ENCODE results near the gene MCF2L.

Gene MCF2L

DNA sequence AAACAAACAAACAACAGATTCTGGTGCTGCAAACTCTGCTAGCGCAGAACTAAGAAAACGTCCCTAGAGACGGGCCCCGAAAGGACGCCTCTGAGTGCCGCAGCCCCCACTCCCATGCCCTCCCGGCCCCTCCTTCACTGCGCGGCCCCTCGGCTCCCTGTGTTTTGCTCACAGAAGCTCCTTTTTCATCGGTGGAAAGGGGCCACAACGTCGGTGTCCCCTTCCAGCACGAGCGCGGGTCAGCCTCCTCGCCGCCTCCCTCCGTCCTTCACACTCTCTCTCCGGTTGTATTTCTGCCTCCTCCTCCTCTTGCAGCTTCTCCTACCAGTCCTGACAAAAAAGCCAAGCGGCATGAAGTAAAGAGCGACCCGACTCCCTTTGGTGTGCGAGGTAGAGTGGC, 121.8 kb downstream of the MCF2L start:
- DNase-seq (ENCODE audit: insufficient read length, low spot score), result no peak
- TF ChIP-seq PAX5 (IDR thresholded peaks at IDR 0.05; ENCODE audit: insufficient read depth, low read length, severe bottlenecking) (no peak), TAF1 (IDR thresholded peaks at IDR 0.05; ENCODE audit: low read depth, low read length) (no peak), POLR2AphosphoS5 (IDR thresholded peaks at IDR 0.05; ENCODE audit: low read depth, low read length) (no peak)
- FAIRE-seq, result no peak

DNA sequence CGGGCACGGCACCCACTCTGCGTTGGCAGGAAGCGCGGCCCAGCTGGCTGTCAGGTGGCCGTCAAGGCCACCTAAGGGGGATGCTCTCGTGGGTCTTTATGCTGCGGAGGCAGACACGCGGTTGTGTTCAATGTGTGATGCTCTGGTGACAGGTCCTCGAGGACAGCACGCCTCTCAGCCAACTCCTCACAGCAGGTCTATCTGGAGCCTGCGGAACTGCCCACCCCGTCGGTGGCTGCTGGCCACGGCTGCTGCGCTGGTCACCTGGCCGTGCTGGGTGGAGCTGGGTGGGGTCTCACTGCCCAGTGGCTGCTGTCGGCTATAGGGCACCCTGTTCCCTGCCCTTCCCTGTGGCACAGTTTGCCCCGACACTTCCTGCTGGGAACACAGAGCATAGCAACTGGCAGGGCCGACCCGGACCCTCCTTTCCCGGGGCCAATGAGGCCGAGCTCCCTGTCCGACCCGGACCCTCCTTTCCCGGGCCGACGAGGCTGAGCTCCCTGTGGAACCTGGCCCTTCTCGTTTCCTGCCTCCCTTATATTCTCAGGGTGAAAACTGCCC, 122.3 kb downstream of the MCF2L start:
- DNase-seq (ENCODE audit: insufficient read length, low spot score) (no peak), FAIRE-seq (no peak)
- no peak for TF ChIP-seq PAX5 (IDR thresholded peaks at IDR 0.05; ENCODE audit: insufficient read depth, low read length, severe bottlenecking)
- no peak for TF ChIP-seq SPI1 (IDR thresholded peaks at IDR 0.05; ENCODE audit: low read depth, low read length)
- TF ChIP-seq POLR2A (IDR thresholded peaks at IDR 0.05; ENCODE audit: low read depth, low read length), result no peak
- no peak for TF ChIP-seq TAF1 (IDR thresholded peaks at IDR 0.05; ENCODE audit: low read depth, low read length)
- TF ChIP-seq POLR2AphosphoS5 (IDR thresholded peaks at IDR 0.05; ENCODE audit: low read depth, low read length), result no peak
- no peak for TF ChIP-seq POU2F2 (IDR thresholded peaks at IDR 0.05; ENCODE audit: low read depth, low read length)

DNA sequence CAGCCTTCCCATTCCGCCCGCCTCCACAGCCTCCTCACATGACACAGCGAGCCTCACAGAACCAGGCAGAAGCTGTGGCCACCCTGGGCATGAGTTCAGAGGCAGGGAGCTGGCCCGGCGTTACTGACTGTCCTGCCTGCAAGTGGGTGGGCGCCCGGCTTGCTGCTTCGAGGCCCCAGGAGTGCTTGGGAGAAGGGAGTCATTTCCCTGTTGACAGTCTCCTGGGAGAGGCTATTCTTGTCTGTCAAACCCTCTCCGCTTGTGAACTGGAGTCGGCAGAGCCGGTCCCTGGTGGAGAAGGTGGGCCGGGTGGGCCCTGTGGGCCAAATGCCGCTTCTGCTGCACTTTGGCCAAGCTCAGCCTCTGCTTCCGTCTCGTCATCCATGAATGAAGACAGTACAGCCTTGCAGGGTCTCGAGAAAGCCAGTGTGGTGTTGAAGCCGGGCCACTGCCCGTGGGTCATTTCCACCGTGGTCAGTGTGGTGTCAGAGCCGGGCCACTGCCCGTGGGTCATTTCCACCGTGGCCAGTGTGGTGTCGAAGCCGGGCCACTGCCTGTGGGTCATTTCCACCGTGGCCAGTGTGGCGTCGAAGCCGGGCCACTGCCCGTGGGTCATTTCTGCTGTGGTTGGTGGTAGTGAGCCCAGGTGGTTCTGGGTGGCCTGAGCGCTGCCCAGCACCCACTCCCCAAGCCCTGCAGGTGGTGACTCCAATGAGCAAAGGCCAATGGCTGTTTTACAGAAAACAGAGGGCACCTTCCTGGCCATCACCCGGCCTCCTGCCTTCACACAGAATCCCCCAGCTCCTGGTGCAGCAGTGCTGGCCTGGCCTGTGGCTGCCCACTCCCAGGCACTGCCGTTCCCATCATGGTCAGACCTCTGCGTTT, 123.1 kb downstream of the MCF2L start:
- TF ChIP-seq POLR2AphosphoS5 (IDR thresholded peaks at IDR 0.05; ENCODE audit: low read depth, low read length) (no peak), PAX5 (IDR thresholded peaks at IDR 0.05; ENCODE audit: insufficient read depth, low read length, severe bottlenecking) (no peak), POU2F2 (IDR thresholded peaks at IDR 0.05; ENCODE audit: low read depth, low read length) (no peak), POLR2A (IDR thresholded peaks at IDR 0.05; ENCODE audit: low read depth, low read length) (no peak), SPI1 (IDR thresholded peaks at IDR 0.05; ENCODE audit: low read depth, low read length) (no peak), TAF1 (IDR thresholded peaks at IDR 0.05; ENCODE audit: low read depth, low read length) (no peak)
- DNase-seq (ENCODE audit: insufficient read length, low spot score), result no peak
- no peak for FAIRE-seq

DNA sequence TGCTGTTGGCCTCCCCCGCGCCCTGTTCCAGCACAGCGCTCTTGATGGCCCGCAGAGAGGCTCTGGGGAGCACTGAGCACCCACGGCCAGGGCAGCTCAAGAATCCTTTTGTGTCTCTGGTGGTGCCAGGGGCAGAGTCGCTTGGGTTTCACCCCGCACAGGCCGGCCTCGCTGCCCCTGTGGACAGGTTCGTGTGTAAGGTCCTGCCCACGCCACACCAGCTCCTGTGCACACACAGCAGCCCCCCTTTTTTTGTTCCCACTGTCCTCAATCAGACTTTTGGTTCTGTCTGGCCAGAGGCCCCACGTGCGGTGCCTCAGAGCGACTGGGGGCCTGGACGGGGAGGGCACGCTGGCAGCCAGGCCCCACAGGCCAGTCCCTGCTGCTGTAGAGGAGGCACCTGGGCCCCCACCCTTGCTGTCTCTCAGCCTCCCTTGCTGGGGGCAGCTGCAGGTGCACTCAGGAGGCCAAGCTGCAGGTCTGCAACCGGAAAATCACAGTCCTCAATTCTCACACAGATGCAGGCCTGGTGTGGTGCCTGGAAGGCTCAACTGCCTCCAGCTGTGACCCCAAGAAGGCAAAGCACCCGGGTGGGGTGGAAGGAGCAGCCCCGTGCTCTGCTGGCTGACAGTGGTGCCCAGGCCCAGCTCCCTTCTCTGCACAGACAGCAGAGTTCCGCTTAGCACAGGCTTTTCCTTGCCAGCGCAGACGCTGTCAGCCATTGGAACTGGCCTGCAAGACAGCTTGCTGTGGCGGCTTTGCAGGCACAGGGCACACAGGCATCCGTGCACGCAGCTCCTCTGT, 124.0 kb downstream of the MCF2L start:
- FAIRE-seq, result no peak
- no peak for TF ChIP-seq TAF1 (IDR thresholded peaks at IDR 0.05; ENCODE audit: low read depth, low read length)
- no peak for DNase-seq (ENCODE audit: insufficient read length, low spot score)

DNA sequence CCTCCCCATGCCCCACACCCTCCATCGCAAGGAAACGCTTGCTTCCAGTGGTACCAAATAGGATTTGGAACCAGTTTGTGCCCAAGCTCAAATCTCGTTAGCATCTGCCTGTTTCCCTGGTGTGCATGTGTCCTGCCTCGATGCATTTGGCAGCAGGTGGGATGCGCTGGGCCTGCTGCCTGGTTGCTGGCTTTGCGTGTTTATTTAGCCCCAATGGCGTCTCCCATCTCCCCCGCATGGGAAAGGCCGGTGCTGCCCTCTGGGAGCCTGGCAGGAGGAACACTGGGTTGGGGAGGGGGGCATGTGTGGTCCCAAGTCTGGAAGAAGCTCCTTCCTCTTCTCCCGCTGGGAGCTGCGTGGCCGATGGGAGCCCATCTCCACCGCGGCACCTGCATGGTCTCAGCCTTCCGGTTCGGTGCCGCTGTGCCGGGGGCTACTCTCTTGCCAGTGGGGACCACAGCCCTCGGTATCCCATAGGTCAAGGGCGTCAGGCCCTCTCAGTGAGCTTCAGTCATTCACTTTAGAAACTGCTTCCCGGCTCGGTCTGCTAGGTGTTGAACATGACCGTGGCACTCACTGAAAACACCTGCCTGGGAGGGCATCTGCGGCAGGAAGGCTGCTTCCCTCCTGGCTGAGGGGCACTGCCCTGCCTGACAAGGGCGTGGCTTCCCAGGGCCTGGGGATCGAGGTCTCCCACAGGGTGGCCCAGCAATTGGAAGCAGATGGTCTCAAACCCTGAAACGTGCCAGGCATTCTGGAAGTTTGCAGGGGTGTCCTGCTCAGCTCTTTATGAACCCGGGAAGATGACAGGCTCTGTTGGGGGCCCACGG, 124.8 kb downstream of the MCF2L start:
- FAIRE-seq, result no peak
- TF ChIP-seq PAX5 (IDR thresholded peaks at IDR 0.05; ENCODE audit: insufficient read depth, low read length, severe bottlenecking) (no peak), SPI1 (IDR thresholded peaks at IDR 0.05; ENCODE audit: low read depth, low read length) (no peak), TAF1 (IDR thresholded peaks at IDR 0.05; ENCODE audit: low read depth, low read length) (no peak), POU2F2 (IDR thresholded peaks at IDR 0.05; ENCODE audit: low read depth, low read length) (no peak), POLR2A (IDR thresholded peaks at IDR 0.05; ENCODE audit: low read depth, low read length) (no peak), POLR2AphosphoS5 (IDR thresholded peaks at IDR 0.05; ENCODE audit: low read depth, low read length) (no peak)
- DNase-seq (ENCODE audit: insufficient read length, low spot score), result no peak

DNA sequence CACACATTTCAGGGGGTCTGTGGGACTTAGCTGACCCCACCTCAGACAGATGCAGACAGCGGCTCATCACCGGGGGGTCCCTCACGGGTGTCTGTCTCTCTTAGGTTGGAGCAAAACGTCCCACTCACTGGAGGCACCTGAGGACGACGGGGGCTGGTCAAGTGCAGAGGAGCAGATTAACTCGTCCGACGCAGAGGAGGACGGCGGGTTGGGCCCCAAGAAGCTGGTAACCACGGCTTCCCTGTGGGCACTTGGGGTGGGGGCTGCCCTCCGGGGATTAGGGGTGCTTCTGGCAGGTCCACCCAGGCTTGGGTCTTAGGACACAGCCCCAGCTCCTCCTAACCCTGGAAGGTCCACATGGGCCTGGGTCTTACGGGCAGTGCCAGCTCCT, 125.4 kb downstream of the MCF2L start:
- no peak for DNase-seq (ENCODE audit: insufficient read length, low spot score)
- FAIRE-seq, result no peak
- no peak for TF ChIP-seq PAX5 (IDR thresholded peaks at IDR 0.05; ENCODE audit: insufficient read depth, low read length, severe bottlenecking)
- TF ChIP-seq POU2F2 (IDR thresholded peaks at IDR 0.05; ENCODE audit: low read depth, low read length), result no peak
- TF ChIP-seq SPI1 (IDR thresholded peaks at IDR 0.05; ENCODE audit: low read depth, low read length), result no peak

DNA sequence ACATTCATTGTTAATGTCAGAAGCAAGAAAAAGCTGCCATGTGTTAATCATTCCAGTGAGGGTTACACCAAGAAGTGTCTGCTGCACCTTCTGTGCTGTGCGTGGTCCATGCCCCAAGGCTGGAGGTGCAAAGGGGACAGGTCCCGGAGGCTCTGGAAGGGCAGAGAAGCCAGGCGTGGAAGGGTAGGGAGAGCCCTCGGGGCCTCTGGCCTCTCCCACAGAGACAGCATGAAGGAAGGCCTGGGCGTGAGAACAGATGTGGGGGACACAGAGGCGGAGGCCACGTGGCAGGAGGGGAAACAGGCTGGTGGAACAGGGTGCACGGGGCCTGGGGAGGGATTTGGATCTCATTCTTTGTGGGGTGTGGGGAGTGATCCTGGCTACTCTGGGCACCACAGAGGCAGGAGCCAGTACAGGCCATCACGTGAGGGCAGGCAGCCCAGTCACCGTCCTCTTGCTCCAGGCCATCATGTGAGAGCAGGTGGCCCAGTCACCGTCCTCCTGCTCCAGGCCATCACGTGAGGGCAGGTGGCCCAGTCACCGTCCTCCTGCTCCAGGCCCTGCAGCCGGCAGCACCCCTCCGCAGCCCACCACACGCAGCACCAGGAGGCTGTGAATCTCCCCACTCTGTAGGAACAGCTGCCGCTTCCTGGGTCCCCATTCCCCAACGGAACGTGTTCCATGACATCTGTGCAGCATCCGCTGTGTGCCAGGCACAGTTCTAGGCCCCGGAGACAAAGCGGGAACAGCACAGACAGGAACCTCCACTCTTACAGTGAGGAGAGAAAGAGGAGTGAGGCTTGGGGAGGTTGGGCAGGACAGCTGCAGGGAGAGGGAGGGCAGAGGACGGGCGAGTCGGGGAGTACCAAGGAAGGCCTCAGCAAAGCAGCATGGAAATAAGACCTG, 126.4 kb downstream of the MCF2L start:
- no peak for DNase-seq (ENCODE audit: insufficient read length, low spot score)
- no peak for TF ChIP-seq TAF1 (IDR thresholded peaks at IDR 0.05; ENCODE audit: low read depth, low read length)
- no peak for TF ChIP-seq POLR2A (IDR thresholded peaks at IDR 0.05; ENCODE audit: low read depth, low read length)
- TF ChIP-seq POU2F2 (IDR thresholded peaks at IDR 0.05; ENCODE audit: low read depth, low read length), result no peak
- no peak for TF ChIP-seq POLR2AphosphoS5 (IDR thresholded peaks at IDR 0.05; ENCODE audit: low read depth, low read length)
- FAIRE-seq, result no peak

DNA sequence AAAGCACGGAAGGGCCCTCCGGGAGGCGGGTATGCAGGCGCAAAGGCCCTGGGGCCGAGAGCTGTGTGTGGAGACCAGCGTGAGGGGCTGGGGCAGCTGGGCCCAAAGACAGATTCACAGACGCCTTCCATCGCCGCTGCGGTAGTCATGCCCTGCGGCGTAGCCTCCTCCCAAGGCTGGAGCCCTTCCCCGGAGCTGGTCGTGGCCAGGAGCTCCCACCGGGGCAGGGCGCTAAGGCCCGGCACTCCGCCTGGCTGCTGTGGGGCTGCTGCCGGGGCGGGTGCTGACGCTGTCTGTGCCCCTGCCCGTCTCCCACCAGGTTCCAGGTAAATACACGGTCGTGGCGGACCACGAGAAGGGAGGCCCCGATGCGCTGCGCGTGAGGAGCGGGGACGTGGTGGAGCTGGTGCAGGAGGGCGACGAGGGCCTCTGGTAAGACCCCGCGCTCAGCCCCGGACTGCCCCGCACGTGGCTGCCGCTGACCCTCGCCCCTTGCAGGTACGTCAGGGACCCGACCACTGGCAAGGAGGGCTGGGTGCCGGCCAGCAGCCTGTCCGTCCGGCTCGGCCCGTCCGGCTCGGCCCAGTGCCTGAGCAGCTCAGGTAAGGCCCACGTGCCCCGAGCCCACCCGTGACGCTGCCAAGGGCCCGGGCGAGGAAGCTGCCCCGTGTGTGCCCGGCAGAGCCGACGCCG, 127.2 kb downstream of the MCF2L start:
- TF ChIP-seq POLR2A (IDR thresholded peaks at IDR 0.05; ENCODE audit: low read depth, low read length), result no peak
- TF ChIP-seq PAX5 (IDR thresholded peaks at IDR 0.05; ENCODE audit: insufficient read depth, low read length, severe bottlenecking), result no peak
- no peak for TF ChIP-seq SPI1 (IDR thresholded peaks at IDR 0.05; ENCODE audit: low read depth, low read length)
- no peak for TF ChIP-seq POLR2AphosphoS5 (IDR thresholded peaks at IDR 0.05; ENCODE audit: low read depth, low read length)
- no peak for FAIRE-seq
- no peak for DNase-seq (ENCODE audit: insufficient read length, low spot score)

All from GM12891 (cell line).